Measurements from ENCODE around the gene SMYD3.
"Not testable (repeated sequence)": the region's sequence is repeated elsewhere in the genome, so short reads cannot be mapped to it uniquely, and the experiment has no call there.

Gene SMYD3

DNA sequence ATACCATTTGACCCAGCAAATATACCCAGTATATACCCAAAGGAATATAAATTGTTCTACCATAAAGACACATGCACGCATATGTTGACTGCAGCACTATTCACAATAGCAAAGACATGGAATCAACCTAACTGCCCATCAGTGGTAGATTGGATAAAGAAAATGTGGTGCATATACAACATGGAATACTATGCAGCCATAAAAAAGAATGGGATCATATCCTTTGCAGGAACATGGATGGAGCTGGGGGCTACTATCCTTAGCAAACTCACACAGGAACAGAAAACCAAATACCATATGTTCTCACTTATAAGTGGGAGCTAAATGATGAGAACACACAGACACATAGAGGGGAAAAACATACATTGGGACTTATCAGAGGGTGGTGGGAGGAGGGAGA, 766.7 kb downstream of the SMYD3 start:
- DNase-seq: not testable (repeated sequence)

DNA sequence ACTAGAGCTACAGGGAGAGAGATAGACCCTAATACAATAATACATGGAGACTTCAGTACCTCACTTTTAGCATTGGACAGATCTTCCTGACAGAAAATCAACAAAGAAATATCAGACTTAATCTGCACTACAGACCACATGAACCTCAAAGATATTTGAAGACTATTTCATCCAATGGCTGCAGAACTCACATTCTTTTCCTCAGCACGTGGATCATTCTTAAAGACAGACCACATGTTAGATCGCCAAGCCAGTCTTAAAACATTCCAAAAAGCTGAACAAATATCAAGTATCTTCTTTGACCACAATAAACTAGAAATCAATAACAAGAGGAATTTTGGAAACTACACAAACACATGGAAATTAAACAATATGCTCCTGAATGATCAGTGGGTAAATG, 776.3 kb downstream of the SMYD3 start:
- DNase-seq: no peak

DNA sequence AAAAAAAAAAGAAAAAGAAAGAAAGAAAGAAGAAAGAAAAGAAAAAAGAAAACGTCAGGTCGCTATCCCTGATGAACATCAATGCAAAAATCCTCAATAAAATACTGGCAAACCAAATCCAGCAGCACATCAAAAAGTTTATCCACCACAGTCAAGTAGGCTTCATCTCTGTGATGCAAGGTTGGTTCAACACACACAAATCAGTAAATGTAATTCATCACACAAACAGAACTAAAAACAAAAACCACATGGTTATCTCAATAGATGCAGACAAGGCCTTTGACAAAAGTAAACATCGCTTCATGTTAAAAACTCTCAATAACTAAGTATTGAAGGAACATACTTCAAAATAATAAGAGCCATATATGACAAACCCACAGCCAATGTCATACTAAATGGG, 779.0 kb downstream of the SMYD3 start:
- DNase-seq: not testable (repeated sequence)

DNA sequence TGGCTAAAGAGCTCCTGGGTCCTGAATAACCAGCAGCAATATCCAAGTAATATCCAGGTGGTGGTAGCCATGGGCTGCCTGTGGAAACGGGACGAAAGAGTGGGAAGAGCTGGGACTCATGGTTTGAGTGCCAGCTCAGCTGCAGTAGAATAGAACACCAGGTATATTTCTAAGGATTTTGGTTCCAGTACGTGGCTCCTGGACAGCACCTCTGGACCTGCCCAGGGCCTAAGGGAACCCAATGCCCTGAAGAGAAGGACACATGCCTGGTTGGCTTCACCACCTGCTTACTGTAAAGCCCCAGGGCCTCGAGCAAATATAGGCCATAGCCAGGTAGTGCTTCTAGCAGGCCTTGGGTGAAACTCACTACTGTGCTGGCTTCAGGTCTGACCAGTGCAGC, 785.6 kb downstream of the SMYD3 start:
- DNase-seq: no peak

DNA sequence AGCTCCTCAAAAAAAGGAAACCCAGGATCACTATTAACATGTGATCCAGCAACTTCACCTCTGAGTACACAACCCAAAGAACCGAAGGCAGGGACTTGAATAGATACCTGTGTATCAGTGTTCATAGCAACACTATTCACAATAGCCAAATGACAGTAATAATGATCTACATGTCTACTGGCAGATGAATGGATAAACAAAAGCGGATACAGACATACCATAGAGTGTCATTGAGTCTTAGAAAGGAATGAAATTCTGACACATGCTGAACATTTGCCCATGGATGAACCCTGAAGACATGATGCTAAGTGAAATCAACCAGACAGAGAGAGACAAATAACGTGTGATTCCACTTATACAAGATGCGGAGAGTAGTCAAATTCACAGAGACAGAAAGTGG, 788.1 kb downstream of the SMYD3 start:
- DNase-seq: no peak

DNA sequence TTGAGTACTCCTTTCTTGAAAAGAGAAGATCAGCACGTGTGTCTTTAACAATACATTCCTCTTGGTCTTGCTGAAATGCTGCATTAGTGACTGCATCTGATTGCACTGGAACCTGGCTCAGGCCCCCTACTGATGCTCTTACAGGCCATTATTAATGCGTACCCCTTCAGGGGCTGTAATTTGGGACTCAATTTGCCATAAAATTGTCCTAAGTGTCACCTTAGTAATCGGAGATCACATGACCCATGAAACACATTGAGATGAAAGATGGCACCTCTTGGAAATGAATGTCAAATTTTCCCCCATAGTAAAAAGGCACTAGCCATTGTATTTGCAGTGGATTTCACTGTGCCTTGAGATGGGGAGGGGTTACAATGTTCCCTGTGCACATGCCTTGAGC, 789.0 kb downstream of the SMYD3 start:
- DNase-seq: no peak

DNA sequence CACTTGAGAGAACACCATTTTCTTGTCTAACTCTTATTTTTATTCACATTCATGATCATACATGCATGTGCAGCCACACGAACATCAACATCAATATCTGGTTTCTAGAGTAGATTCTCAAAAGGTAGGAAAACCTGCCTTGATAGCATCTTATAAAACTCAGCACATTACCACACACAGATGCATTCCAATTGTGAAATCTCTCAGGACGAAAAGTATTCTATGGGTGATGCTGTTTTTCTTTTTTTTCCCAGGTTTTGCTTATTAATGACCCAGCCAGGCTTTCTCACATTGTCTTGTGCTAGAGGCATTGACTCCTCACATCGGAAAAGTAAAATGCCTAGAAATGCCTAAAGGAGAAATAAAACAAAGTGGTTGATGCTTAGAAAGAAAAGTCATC, 789.5 kb downstream of the SMYD3 start:
- DNase-seq: no peak

DNA sequence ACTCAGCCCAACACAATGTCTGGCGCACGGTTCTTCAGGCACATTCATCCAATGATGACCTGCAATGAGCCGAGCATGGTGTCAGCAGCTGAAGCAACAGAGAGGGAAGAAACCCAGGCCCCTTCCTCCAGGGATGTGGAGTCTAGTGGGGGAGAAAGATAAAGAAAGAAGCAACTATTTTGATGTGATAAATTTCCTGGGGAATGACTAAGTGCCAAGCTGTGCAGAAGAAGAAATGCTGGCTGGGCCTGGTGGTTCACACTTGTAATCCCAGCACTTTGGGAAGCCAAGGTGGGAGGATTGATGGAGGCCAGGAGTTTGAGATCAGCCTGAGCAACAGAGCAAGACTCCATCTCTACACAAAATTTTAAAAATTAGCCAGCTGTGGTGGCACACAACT, 790.5 kb downstream of the SMYD3 start:
- DNase-seq: no peak

DNA sequence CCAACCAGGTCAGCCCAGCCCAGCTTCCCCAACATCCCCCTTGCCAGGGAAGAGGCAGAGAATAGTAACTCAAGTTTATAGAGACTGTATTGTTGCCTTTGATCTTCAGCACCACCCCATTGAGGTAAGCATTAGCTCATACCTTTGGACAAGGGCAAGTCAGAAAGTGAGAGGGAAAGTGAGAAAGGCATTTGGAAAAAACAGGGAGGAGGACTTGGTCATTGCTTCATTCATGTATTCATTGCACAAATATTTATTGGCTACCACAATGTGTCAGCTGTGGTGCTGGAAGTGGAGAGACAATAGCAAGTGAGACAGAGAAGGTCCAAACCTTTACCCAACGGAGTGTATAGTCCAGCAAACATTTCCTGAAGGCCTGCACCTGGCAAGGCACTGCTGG, 791.1 kb downstream of the SMYD3 start:
- DNase-seq: peak; percentile 83

DNA sequence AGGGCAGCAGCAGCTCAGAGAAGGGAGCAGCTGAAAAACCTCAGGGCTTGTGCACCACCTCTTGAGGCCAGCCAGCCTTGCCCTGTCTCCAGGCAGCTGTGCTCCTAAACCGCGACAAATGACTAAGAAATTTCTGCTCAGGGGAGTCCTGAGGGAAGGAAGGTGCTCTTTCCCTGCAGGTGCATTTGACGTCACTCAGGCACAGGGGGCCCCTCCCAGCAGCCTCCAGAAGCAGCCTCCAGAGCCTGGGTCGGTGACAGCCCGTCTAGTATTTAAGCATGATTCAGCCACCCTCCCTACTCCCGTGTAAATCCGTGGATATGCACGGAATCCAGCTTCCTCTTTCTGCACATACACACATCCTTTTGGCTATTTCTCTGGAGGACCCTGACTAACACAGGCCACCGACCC, 791.8 kb downstream of the SMYD3 start:
- peak; percentile 5 for DNase-seq

DNA sequence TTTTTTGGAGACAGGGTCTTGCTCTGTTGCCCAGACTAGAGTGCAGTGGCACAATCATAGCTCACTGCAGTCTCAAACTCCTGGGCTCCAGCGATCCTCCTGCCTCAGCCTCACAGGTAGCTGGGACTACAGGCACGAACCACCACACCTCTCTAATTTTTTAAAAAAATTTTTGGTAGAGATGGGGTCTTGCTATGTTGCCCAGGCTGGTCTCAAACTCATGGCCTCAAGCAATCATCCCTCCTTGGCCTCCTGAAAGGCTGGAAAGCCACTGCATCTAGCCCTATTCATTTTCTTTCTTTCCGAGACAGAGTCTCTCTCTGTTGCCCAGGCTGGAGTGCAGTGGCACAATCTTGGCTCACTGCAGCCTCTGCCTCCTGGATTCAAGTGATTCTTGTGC, 793.1 kb downstream of the SMYD3 start:
- not testable (repeated sequence) for DNase-seq

DNA sequence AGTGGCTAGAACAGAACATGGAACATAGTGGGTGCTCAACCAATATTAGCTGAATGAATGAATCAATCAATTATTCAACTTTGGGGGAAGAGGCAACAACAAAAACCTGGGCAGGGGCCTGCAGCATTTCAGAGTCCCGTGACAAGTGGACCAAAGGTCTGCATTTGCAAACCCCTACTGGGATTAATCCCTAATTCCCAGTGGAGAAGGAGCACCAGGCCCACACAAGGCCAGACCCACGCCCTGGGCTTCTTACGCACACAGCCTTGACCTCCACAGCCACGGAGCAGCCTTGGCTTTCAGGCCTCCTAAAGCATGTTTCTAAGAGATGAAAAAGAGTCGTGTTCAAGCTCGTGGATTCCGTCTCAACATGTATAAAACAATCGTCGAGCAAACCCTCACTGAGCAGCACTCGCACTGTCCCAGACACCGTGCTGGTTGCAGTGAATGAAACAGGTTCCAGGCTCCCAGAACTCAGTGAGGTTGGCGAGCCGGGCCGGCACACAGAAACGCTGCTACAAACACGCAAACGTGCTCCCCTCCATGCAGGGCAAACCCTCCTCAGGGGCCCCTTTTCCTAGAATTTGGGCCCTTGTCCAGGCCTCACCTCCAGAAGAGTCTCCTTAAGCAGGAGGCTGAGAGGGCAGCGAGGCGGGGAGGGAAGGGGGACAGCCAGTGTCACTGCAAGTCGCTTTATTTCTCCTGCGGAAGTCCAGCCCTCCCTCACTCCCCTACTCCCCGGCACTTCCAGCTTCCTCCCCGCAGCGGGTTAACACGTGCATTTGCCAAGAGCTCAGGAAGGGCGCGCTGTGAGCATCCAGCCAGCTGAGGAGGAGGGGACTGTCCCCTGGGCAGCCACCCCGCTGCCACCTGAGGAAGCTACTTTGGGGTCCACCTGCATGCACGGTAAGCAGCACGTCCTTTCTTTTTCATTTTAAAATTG, 795.8 kb downstream of the SMYD3 start:
- no peak for DNase-seq

DNA sequence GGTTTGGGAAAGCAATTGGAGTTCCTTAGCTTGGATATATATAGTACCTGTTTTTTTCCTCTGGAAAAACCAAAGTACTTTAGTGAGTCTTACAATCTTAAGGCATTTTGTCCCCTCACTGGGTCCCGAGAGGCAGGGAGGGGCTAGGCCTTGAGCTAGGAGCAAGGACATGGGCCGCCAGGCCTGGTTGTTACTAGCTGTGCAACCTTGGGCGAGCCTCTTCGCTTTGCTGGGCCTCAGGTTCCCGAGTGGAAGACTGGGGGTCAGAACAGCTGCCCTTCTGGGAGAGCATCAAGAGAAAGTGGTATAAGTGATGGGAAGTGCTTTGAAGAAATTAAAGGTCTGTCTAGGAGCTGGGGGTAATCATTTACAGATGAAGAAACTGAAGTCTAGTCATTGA, 799.1 kb downstream of the SMYD3 start:
- no peak for DNase-seq

DNA sequence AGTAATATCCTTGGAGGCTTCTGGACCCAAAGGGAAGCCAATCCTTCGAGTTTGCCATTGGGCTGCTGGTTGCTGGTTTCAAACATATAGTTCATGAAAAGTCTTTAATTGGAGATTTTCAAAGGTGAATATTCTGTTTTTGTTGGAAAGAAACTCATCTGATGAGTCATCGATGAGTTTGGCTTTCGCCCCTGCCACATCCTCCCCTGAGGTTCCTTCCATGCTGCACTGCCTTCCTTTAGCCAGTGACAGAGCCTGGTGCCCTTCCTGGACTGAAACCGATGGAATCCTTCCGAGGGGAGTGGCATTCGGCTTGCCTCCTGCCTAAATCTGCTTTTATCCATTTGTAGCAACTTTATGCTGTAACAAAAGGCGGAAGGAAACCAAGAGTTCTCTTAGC, 802.3 kb downstream of the SMYD3 start:
- DNase-seq: peak; percentile 40

DNA sequence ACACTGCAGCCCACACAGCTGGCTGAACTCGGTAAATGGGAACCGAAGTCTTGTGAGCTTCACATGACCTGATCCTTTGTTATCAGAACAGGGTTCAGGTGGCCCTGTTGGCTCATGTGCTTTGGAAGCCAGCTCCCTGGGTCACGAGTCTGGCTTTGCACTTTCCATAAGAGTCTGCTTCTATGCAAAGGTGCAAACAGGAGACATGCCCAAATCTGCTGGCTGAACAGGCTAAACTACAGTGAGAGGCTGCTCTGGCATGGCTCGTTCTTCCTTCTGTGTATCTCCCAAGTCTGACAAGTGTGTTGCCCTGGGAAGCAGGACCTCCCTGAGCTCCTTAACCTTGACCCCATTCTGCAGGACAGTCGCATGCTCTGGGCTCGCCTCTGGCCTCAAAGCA, 802.7 kb downstream of the SMYD3 start:
- DNase-seq: no peak

DNA sequence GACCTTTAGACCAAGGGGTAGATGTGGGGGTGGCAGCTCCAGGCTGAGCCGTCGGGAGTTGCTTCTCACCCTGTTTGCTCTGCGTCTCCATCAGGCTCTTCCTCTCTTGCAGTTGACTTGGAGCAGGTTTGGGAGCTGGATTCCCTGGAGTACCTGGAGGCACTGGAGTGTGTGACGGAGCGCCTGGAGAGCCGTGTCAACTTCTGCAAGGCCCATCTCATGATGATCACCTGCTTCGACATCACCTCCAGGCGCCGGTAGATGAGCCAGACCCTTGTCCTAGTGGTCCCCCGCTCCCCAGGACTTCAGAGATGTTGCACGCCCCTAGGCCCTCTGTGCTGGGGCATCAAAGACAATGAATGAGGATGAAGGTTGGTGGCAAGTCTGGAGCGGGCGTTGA, 804.7 kb downstream of the SMYD3 start:
- no peak for DNase-seq

DNA sequence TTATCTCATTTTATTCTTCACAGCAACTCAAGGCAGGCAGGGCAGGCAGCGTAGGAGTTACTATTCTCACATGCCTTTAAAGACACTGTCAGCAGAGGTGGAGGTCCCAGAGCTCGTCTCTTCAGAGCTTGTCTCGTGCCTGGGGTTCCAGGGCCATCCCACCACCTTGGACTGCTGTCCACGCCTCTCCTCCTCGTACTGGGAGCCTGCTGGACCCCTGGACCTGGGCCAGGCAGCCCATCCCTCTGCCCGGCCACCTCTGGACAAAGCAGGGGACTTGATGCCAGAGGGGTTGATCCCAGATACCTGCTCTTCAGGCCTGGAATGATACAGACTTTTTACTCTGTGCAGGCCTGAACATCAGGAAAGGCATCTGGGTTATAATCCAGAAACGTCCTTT, 805.4 kb downstream of the SMYD3 start:
- no peak for DNase-seq

DNA sequence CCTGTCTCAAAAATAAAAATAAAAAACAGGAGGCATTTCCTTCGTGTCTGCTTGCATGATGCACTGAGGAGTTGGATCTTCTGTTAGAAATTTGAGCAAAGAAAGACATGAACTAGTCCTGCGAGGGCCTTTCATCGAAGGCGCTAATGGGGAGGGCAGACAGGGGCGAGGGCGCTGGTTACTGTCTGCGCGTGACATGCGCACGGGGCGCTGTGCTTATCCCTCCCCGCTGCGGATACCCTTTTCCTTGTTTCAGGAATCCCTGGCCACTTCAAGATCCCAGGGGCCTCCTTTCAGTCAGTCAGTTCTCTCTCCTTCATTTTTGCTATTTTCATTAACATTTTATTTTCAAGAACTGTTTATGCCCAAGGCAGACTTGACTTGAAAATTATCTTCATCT, 806.4 kb downstream of the SMYD3 start:
- DNase-seq: no peak

Data from HCEC 1CT (cell line).